HG02943 (cell line): ENCODE data around the gene CIC.

Experiments
- ATAC-seq: cut with Tn5 transposase; IDR thresholded peaks from one replicate; pipeline ENCODE4 v1.9.1; 2021; ENCODE audit warnings: mild to moderate bottlenecking, low read depth, moderate library complexity; ENCODE audit not compliant: unreplicated experiment

Gene CIC

GRCh38 chr19:42274065-42274682 is 5.1 kb downstream of the CIC start:
- ATAC-seq = no peak

- no peak for ATAC-seq
Measured at GRCh38 chr19:42275103-42275502, 6.1 kb downstream of the CIC start.

GRCh38 chr19:42275517-42275916 is 6.5 kb downstream of the CIC start:
- ATAC-seq = no peak

- ATAC-seq = no peak
Measured at GRCh38 chr19:42276284-42276683, 7.2 kb downstream of the CIC start.

GRCh38 chr19:42276821-42277220 is 7.8 kb downstream of the CIC start:
- ATAC-seq = no peak

GRCh38 chr19:42277821-42278451 is 8.9 kb downstream of the CIC start:
- ATAC-seq = no peak

- no peak for ATAC-seq
Measured at GRCh38 chr19:42278452-42279154, 9.6 kb downstream of the CIC start.

- no peak for ATAC-seq
Measured at GRCh38 chr19:42279155-42279901, 10.3 kb downstream of the CIC start.

GRCh38 chr19:42279902-42280814 is 11.1 kb downstream of the CIC start:
- ATAC-seq = peak; percentile 33

- no peak for ATAC-seq
Measured at GRCh38 chr19:42280815-42281145, 11.7 kb downstream of the CIC start.

- ATAC-seq = no peak
Measured at GRCh38 chr19:42281146-42281826, 12.2 kb downstream of the CIC start.

GRCh38 chr19:42281827-42282762 is 13.0 kb downstream of the CIC start:
- ATAC-seq = no peak

GRCh38 chr19:42282819-42283187 is 13.8 kb downstream of the CIC start:
- no peak for ATAC-seq

GRCh38 chr19:42283188-42284065 is 14.4 kb downstream of the CIC start:
- peak; percentile 31 for ATAC-seq

GRCh38 chr19:42284066-42284501 is 15.0 kb downstream of the CIC start:
- ATAC-seq = peak; percentile 14

GRCh38 chr19:42284591-42285341 is 15.7 kb downstream of the CIC start:
- no peak for ATAC-seq

GRCh38 chr19:42285541-42285941 is 16.5 kb downstream of the CIC start:
- no peak for ATAC-seq
